ENCODE data around the gene ADAM17.
A peak's percentile ranks its signal among the peaks of the same experiment; 100 is the strongest.

ADAM17 gene

DNA sequence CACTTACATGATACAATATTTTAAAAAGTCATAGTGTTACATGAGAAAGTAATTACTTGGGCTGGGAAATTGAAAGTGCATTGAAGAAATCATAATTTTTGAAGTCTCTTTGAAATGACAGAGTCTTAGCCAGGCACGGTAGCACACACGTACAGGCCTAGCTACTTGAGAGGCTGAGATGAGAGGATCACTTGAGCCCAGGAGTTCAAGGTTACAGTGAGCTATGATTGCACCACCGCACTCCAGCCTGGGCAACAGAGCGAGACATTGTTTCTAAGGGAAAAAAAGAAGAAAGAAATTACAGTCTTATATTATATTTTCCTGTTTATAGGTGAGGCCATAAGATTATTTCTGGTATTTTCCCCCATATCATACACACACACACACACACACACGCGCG, 90.5 kb downstream of the ADAM17 start:
- no peak for DNase-seq

- peak; percentile 83 for DNase-seq
These were observed 92.0 kb downstream of the ADAM17 start for GRCh38 chr2:9463698-9464034.

DNA sequence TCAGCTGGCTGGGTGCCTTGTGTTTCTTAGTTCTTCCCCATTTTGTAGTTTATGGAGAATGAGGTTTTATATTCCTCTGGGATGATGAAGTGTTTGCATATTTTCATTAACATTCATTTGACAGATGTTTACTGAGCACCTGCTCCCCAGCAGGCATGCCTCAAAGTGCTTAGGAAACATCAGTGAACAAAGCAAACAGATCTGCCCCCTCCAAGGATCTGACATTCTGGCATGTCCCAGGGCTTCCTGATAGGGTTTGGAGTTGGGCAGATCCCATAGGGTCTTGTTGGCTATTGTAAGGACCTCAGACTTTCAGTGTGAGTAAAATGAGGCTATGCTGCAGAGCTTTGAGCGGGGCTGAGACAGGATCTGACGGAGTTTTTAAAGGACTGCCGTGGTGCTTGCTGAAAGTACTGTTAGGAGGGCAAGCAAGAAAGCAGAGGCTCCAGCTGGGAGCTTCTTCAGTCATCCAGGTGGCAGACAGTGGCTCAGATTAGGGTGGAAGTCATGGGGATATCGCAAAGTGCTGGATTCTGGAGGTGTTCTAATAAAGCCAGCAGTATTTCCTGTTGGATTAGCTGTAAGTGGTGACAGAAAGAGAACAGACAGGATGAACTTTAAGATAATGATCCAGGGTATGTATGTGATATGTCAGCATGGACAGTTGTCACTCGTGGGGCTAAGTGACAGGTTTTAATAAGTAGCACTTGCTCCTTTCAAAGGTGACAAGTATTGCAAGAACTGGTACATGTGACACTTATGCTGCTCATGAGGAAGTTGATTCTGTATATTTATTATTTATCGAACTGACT, 92.5 kb downstream of the ADAM17 start:
- peak; percentile 73 for DNase-seq

GRCh38 chr2:9462313-9462712, 93.3 kb downstream of the ADAM17 start:
- peak; percentile 65 for DNase-seq

- DNase-seq, result no peak
These were observed 94.6 kb downstream of the ADAM17 start for GRCh38 chr2:9461079-9461478.

DNA sequence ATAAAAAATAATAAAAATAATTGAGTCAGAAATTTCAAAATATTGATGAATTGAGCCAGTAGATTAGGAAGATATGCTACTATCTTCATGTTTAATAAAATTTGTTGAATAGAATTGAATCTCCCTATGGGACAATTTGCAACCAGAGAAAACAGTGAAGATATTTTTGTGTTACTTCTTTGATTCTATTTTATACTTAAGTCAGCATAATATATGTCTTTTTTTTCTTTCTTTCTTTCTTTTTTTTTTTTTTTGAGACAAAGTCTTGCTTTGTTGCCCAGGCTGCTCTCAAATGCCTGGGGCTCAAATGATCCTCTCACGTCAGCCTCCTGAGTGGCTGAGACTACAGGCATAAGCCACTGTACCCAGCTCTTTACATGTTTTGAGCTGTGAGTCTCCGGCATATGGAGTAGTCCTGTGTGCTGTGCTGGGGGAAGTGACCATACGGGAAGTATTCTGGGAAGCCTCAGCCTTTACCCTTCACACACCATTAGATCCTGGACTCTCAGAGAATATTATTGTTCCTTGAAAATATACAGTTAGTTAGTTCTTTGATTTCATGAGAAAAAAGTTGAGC, 95.1 kb downstream of the ADAM17 start:
- no peak for DNase-seq

- DNase-seq, result no peak
These were observed 104.4 kb downstream of the ADAM17 start for GRCh38 chr2:9451231-9451630.

DNA sequence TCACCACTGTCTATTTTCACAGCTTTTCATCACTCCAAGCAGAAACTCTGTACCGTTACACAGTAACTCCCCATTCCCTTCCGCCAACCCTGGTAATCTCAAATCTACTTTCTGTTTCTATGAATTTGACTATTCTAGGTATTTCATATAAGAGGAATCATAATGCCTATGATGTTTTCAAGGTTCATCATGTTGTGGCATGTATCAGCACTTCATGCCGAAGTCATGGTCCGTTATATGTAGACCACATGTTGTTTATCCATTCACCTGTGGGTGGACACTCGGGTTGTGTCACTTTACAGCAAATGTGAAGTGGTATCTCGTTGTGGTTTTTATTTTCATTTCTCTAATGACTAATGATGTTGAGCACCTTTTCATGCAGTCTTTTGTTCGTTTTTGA, 110.5 kb downstream of the ADAM17 start:
- no peak for DNase-seq

DNA sequence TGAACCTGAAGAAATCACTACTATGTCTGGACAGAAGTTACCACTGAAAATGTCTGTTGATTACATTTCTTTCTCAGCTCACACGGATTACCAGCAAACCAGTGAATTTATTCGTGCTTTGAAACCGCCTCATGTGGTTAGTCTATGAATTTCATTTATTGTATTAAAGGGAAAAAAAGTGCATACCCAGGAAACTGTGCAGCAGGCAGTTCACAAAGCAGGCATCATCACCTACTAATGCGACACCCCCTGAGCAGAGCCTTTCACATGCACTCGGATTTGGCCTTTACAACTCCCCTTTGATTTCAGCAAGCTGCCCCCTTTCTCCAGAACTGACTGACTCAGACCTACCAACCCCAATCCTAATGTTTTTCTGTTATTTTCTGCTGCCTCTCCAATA, 112.1 kb downstream of the ADAM17 start:
- no peak for DNase-seq

GRCh38 chr2:9441556-9441955, 114.1 kb downstream of the ADAM17 start:
- no peak for DNase-seq

- no peak for DNase-seq
These were observed 115.4 kb downstream of the ADAM17 start for GRCh38 chr2:9440058-9440727.

- no peak for DNase-seq
These were observed 116.1 kb downstream of the ADAM17 start for GRCh38 chr2:9439536-9439935.

All from NCI-H2171 (cell line).